KOPT-K1 (cell line): ENCODE data around the gene MCTP2.

ENCODE experiments used
- H3K27ac ChIP-seq: fragments of 200-600 bp; sonication (generic); 2 replicates; pipeline ENCODE4 v1.5.1; 2016; ENCODE audit warnings: antibody characterized with exemption, mild to moderate bottlenecking, low read depth, low read length; ENCODE audit not compliant: poor library complexity, severe bottlenecking
- H3K36me3 ChIP-seq: fragments of 200-600 bp; sonication (generic); 2 replicates; pipeline ENCODE4 v1.5.1; 2017; ENCODE audit warnings: antibody characterized with exemption, mild to moderate bottlenecking, low read length, moderate library complexity; ENCODE audit not compliant: insufficient read depth
- H3K9me3 ChIP-seq: fragments of 200-600 bp; sonication (generic); 2 replicates; pipeline ENCODE4 v1.5.1; 2017; ENCODE audit warnings: antibody characterized with exemption, low read length, mild to moderate bottlenecking; ENCODE audit not compliant: insufficient read depth, poor library complexity, severe bottlenecking

MCTP2 gene

DNA sequence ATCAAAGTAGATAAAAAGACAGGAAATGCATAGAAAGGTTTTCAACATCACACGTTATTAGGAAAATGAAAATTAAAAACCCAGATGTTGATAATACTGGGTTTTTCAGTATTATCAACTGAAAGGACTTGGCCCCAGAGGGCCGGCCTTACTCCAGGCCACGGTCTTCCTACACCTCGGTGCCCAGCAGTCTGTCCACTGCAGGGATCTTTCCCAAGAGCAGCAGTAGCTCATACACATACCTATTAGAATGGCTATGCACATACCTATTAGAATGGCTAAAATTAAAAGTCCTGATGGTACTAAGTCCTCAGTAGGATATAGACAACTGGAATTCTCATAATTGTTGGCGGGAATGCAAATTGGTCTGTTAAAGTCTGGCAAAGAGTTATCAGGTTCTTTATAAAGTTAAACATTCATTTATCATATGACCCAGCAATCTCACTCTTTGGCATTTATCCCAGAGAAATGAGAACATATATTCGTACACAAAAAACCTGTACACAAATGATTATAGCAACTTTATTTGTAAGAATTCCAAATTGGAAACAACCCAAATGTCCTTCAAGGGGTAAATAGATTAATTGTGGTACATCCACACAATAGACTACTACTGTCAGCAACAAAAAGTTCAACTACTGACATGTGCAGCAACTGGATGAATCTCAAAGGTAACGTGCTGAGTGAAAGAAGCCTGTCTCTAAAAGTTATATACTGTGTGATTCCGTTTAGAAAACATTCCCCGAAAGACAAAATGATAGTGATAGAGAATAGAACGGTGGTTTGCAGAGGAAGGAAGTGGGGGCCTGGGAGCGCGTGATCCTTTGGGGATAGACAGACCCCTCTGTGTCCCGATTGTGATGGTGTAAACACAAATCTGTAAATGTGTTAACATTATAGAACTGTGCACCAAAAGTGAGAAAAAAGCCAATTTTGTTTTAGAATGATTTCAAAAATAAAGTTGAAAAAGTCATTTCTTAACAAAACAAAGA is 62.3 kb downstream of the MCTP2 start:
- Histone ChIP-seq H3K36me3 (no peaks in the 10 kb centered on the region), H3K27ac (no peak overlapping the region), H3K9me3 (no peaks in the 10 kb centered on the region)

DNA sequence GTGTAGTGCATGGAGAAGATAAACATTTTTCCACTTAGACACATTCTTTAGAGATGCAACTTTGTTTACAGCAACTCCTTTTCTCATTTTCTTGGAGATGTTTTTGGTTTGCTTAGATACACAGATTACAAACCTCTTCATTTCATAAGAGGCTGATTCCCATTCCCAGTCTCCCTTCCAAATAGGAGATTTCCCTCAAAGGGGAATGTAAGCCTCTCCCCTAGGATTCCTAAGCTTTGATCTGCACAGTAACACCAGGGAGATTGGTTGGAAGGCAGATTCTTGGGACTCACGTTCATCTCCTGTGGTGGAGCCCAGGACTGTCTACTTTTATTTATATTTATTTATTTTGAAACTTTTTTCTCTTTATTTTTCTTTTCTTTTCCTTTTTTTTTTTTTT is 63.2 kb downstream of the MCTP2 start:
- no peaks in the 10 kb centered on the region for H3K36me3 ChIP-seq
- no peak overlapping the region for H3K27ac ChIP-seq
- H3K9me3 ChIP-seq = no peaks in the 10 kb centered on the region

DNA sequence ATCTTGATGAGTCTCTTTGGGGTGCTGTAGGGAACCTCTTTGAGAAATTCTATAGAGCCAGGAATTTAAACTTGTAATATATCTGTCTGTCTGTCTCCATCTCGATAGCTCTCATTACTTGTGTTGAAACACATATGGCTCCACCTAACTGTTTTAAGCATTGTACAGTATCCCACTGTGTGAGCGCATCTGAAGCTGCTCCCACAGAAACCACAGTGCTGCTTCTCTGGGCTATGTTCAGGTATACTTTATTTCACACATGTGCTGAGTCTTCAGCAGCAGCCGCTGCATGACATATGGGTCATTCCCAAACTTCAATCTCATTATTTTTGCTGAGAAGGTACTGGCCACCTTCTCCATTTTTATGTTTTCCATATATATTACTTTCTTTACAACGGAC is 63.9 kb downstream of the MCTP2 start:
- Histone ChIP-seq H3K36me3 (no peaks in the 10 kb centered on the region), H3K27ac (no peak overlapping the region), H3K9me3 (no peaks in the 10 kb centered on the region)

DNA sequence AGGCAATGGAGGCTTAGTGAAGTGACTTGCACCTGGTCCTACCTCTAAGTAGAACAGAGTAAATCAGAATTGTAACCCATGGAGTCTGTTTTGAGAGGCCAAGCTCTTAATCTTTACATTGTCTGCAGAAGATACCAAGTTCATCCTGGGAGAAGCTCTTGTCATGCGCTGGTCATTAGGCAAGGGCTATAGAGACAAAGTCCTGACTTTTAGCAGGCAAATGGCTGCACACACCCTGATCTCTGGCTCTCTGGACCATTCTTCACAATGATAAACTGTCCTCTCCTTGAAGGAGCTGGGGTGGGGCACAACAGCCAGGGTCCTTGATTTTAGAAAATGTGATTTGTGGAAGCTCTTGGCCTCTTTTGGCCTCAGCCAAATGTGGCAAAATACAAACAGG is 65.4 kb downstream of the MCTP2 start:
- no peaks in the 10 kb centered on the region for H3K9me3 ChIP-seq
- no peak overlapping the region for H3K27ac ChIP-seq
- H3K36me3 ChIP-seq = no peaks in the 10 kb centered on the region

DNA sequence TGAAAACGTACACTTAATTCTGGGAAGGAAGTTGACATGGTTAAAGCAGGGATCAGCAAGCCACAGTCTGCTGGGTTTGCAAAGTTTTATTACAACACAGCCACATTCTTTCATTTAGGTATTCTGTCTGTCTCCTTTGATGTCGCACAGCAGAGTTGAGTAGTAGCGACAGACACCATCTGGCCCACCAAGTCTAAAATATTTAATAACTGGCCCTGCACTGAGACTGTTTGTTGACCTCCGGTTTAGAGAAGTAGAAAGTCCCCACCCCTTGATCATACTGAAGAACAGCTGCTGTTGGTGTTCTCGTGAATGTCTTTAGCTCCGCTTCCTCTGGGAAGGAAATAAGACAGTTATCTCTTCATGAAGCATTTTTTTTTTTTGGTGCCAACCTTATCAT is 66.2 kb downstream of the MCTP2 start:
- no peaks in the 10 kb centered on the region for H3K9me3 ChIP-seq
- no peak overlapping the region for H3K27ac ChIP-seq

DNA sequence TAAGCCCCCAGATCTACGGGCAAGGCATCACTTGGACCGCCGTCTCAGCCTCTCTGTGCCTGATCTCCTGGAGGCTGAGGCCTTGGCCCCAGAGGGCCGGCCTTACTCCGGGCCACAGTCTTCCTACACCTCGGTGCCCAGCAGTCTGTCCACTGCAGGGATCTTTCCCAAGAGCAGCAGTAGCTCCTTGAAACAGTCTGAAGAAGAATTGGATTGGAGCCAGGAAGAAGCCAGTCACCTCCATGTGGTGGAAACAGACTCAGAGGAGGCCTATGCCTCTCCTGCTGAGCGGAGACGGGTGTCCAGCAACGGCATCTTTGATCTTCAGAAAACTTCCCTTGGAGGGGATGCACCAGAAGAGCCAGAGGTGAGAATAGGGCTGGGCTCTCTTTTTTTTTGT is 67.0 kb downstream of the MCTP2 start:
- Histone ChIP-seq H3K27ac (no peak overlapping the region), H3K9me3 (no peaks in the 10 kb centered on the region)

More for the DNA sequence above, 66.2 kb downstream of the MCTP2 start:
- no peaks in the 10 kb centered on the region for H3K36me3 ChIP-seq

DNA sequence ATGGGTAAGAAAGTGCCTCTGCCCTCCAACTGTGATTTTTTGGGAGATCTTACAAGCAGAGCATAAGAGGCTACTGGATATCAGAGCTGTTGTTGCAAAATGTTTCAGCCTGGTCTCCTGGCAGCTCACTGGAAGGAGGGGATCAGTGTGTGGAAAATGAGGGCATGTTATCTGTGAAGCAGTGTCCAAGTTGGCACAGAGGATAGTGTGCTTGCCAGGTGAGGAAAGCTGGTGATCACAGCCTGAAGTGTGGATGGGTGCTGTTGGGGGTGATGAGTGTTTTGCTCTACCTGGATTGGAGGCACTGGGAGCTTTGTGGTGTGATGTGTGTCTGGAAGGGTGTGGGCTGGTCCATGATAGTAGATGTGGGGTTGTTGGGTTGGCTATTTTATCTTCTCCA is 69.3 kb downstream of the MCTP2 start:
- no peaks in the 10 kb centered on the region for H3K9me3 ChIP-seq
- H3K36me3 ChIP-seq = no peaks in the 10 kb centered on the region
- H3K27ac ChIP-seq = no peak overlapping the region

More for the DNA sequence above, 67.0 kb downstream of the MCTP2 start:
- H3K36me3 ChIP-seq = no peaks in the 10 kb centered on the region

DNA sequence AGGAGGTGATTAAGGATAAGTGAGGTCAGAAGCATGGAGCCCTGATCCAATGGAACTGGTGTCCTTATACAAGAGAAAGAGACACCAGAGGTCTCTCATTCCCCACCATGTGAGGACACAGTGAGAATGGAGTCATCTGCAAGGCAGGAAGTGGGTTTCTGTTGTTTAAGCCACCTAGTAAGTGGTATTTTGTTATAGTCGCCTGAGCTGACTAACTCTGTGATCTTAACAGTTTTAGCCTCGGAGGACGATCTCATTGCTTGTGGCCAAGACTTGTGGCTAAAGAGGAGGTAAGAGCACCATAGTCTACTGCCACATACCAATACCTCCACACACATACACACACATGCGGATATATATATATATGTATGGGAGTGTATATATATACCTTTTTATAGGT is 73.8 kb downstream of the MCTP2 start:
- Histone ChIP-seq H3K36me3 (no peaks in the 10 kb centered on the region), H3K9me3 (no peaks in the 10 kb centered on the region), H3K27ac (no peak overlapping the region)

DNA sequence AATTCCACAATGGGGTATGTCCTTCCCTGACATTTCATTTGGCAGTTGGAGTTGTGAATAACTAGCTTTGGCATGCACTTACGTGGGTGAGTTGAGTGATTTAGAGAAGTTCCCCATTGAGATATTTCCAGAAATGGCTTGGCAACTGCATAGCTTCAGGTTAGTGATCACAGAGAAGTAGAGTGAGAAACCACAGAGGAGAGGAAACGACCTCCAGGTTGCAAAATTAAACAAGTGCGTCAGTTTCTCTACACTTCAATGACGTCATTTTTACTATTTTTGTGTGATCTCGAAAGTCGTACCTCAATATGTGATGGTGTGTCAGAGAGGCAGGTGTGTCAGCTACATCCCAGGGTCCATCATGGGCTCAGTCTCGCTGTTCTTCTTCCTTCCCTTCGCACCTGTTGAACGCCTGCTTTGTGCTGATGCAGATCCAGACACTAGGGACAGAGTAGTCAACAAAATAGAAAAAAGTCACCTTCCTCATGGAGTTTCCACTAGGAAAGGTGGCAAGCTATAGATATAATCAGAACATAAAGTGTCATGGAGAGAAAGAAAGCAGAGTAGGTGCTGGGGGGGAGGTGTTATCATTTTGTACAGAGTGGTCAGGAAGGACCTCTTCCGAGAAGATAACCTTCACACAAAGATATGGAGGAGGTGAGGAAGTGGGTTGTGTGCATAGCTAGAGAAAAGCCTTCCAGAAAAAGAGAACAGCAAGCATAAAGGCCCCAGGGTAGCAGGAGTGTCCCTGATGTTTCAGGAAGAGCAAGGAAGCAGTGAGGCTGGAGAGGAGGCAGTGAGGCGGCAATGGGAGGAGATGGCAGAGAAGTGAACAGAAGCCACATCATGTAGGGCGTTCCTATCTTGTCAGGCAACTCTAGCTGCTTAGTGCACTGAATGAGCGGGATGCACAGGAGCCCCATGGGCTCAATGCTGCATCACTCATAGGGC is 75.6 kb downstream of the MCTP2 start:
- H3K9me3 ChIP-seq = no peaks in the 10 kb centered on the region
- no peaks in the 10 kb centered on the region for H3K36me3 ChIP-seq
- no peak overlapping the region for H3K27ac ChIP-seq

DNA sequence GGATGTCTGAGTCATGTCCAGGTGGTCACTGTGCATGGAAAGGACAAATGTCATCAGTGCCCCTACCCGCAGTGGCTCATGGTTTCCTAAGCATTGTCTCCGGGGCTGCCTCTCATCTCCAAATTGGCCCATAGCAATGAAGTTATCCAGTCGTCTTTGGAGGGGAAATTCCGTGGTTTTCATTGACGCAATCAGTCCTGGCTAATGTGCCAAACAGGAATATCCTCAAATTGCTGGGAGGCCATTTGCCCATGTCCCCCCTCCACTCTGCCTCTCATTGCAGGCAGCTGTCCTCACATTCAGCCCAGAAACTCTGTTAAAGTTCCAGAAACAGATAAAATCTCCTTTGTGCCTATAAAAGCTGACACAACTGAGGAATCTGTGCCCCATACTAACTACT is 81.6 kb downstream of the MCTP2 start:
- H3K27ac ChIP-seq = no peak overlapping the region
- H3K9me3 ChIP-seq = no peaks in the 10 kb centered on the region
- no peaks in the 10 kb centered on the region for H3K36me3 ChIP-seq

DNA sequence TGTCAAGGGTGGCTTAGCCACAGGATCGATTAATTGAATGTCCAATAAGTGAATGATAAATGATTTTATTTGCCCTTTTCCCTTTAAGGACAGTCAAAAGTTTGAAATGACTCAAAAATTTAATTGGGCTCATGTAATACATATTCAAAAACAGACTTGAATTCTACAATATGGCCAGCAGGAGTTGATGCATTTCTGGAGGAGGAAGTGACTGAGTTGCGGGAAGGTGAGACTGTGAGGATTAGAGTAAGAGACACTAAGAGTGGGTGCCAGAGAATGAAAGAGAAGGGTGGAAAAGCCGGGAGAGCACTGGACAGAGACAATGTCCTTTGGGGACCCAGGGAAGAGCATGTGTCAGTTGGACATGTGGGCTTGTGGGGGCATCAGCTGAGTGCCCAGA is 83.3 kb downstream of the MCTP2 start:
- Histone ChIP-seq H3K9me3 (no peaks in the 10 kb centered on the region), H3K36me3 (no peaks in the 10 kb centered on the region), H3K27ac (no peak overlapping the region)

DNA sequence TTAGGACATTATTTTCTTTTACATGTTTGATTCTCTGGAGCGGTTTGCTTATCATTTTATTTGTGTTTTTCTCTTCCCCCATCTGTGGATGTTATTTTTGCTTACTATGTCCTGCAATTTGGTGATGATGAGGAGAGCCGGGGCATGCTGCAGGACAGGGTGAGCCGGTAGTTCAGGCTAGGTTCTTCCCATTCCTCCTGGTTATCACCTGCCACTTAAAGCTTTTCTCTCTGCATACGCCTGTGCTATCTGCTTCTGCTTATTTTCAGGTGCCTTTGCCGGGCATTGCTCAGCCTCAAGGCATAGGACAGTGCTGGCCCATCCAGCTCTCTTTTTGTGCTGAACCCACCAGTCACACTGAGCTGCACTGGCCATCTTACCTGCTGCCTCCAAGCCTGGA is 85.8 kb downstream of the MCTP2 start:
- H3K36me3 ChIP-seq = no peaks in the 10 kb centered on the region
- no peak overlapping the region for H3K27ac ChIP-seq

DNA sequence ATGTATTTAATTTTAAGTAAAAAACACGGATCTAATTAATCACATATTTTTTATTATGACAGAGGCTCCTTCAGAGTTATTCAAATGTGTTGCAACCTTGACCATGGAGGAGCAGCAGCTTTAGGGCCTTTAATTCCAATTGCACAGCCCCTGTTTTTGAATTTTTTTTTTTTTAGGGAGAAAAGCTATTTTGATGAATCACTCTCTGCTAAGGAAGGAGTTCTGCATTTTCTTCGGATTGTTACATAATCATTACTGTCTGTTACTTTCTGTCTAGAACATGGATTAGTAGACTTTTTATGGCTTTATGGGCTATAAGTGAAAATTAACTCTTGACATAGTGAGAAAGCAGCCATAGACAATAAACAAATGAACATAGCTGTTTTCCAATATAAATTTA is 90.8 kb downstream of the MCTP2 start:
- Histone ChIP-seq H3K36me3 (no peaks in the 10 kb centered on the region), H3K9me3 (no peaks in the 10 kb centered on the region), H3K27ac (no peak overlapping the region)

More for the DNA sequence above, 85.8 kb downstream of the MCTP2 start:
- H3K9me3 ChIP-seq = no peaks in the 10 kb centered on the region

DNA sequence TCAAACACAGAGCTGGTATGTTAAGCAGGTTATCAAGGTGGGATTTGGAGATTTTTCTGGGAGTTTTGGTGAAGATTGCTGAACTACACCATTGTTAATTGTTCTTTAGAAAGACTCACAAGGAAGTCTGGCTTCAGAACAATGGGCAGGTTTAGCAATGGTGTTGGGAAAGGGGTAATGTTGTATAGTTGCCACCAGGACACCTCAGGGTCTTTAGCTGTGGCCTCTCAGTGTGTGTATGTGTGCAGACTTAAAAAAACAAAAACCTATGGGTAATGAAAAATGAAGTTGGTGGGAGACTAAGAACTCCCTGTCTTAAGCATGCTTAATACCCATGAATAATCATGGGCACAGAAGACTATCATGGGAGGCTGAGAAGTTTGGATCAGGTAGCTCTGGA is 91.7 kb downstream of the MCTP2 start:
- no peak overlapping the region for H3K27ac ChIP-seq
- no peaks in the 10 kb centered on the region for H3K36me3 ChIP-seq
- no peaks in the 10 kb centered on the region for H3K9me3 ChIP-seq

DNA sequence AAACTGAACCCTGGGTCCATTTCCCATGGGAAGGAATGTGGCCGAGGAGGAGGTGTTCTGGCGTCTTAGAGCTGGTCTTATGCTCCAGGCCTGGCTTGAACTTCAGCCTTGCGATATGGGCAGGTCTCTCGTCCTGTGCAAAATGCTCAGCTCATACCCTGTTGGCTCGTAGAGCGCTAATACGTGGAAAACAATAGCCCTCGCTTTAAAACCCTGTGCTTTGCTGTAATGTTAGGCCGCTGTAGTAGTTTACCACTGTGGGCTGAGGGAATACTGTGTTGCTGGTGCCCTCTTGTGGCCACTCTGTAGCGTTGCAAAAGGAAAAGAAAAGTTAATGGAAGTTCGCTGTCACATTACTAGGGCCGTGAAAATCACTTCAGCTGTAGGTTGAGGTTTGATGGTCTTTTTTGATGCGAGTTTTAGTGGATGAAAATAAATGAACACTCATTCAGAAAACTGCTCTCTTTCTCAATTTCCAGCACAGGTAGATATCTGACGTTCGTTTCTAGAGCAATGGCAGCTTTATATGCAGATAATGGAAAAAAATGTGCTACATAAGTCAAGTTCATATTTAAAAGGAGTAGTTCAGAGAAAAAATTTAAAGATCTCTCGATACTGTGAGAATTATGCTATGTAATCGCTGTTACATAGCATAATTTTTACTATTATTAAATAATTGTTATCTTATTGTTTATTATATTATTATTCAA is 92.9 kb downstream of the MCTP2 start:
- Histone ChIP-seq H3K27ac (no peak overlapping the region), H3K9me3 (no peaks in the 10 kb centered on the region), H3K36me3 (no peaks in the 10 kb centered on the region)
